Trophoblast cell (in vitro differentiated cells and primary cell): ENCODE results near the gene TTLL1.
A peak's percentile ranks its signal among the peaks of the same experiment; 100 is the strongest.

Source experiments
- DNase-seq, 2 donors: peaks; one replicate each; pipeline ENCODE4 v3.0.0-alpha.2; 2016
- H2AFZ ChIP-seq: 2 replicates; pipeline ENCODE4 v1.6.1; 2013; ENCODE audit warnings: low read length, moderate library complexity, mild to moderate bottlenecking; ENCODE audit not compliant: insufficient read depth, poor library complexity
- H2AK5ac ChIP-seq: 2 replicates; pipeline ENCODE4 v1.6.1; 2013; ENCODE audit warnings: mild to moderate bottlenecking, low read length
- H2BK120ac ChIP-seq: 2 replicates; pipeline ENCODE4 v1.6.1; 2013; ENCODE audit warnings: low read length, mild to moderate bottlenecking, moderate library complexity; ENCODE audit not compliant: insufficient read depth, poor library complexity
- H2BK12ac ChIP-seq: 2 replicates; pipeline ENCODE4 v1.6.1; 2013; ENCODE audit warnings: mild to moderate bottlenecking, low read length, moderate library complexity
- H2BK5ac ChIP-seq: 2 replicates; pipeline ENCODE4 v1.6.1; 2013; ENCODE audit warnings: low read length, low read depth, moderate library complexity, mild to moderate bottlenecking; ENCODE audit not compliant: poor library complexity
- H3K14ac ChIP-seq: 2 replicates; pipeline ENCODE4 v1.6.1; 2013; ENCODE audit warnings: mild to moderate bottlenecking, low read length
- H3K18ac ChIP-seq: 2 replicates; pipeline ENCODE4 v1.6.1; 2013; ENCODE audit warnings: mild to moderate bottlenecking, low read length
- H3K23ac ChIP-seq: 2 replicates; pipeline ENCODE4 v1.6.1; 2013; ENCODE audit warnings: low read length
- H3K27ac ChIP-seq: 2 replicates; pipeline ENCODE4 v1.5.1; 2013; ENCODE audit warnings: low read depth, mild to moderate bottlenecking, inconsistent platforms, low read length, moderate library complexity
- H3K27me3 ChIP-seq: 2 replicates; pipeline ENCODE4 v1.6.1; 2013; ENCODE audit warnings: inconsistent platforms, mild to moderate bottlenecking, low read length, moderate library complexity; ENCODE audit not compliant: insufficient read depth
- H3K36me3 ChIP-seq, 2 experiments: 1 replicate in 1 of 2; 2 replicates in 1 of 2; pipeline ENCODE4 v1.6.1; 2013; ENCODE audit warnings: low read length in 2 of 2, mild to moderate bottlenecking in 2 of 2, moderate library complexity in 1 of 2; ENCODE audit not compliant: insufficient read depth in 2 of 2, control insufficient read depth in 1 of 2
- H3K4ac ChIP-seq: 2 replicates; pipeline ENCODE4 v1.6.1; 2013; ENCODE audit warnings: low read depth, mild to moderate bottlenecking, low read length, moderate library complexity
- H3K4me1 ChIP-seq, 2 experiments: 1 replicate in 1 of 2; 2 replicates in 1 of 2; pipeline ENCODE4 v1.6.1; 2013; ENCODE audit warnings: low read length in 2 of 2, mild to moderate bottlenecking in 2 of 2, moderate library complexity in 1 of 2; ENCODE audit not compliant: insufficient read depth in 2 of 2, control insufficient read depth in 1 of 2
- H3K4me2 ChIP-seq: 2 replicates; pipeline ENCODE4 v1.6.1; 2013; ENCODE audit warnings: inconsistent platforms, mild to moderate bottlenecking, low read length, moderate library complexity
- H3K4me3 ChIP-seq: 2 replicates; pipeline ENCODE4 v1.5.1; 2013; ENCODE audit warnings: mild to moderate bottlenecking, low read depth, low read length, inconsistent platforms
- H3K79me1 ChIP-seq: one replicate; pipeline ENCODE4 v1.6.1; 2013; ENCODE audit warnings: low read length
- H3K79me2 ChIP-seq: 2 replicates; pipeline ENCODE4 v1.6.1; 2013; ENCODE audit warnings: low read length, mild to moderate bottlenecking; ENCODE audit not compliant: control insufficient read depth, insufficient read depth, poor library complexity
- H3K9ac ChIP-seq: 2 replicates; pipeline ENCODE4 v1.6.1; 2013; ENCODE audit warnings: mild to moderate bottlenecking, low read length
- H3K9me3 ChIP-seq: 2 replicates; pipeline ENCODE4 v1.6.1; 2013; ENCODE audit warnings: low read depth, mild to moderate bottlenecking, control low read depth, inconsistent platforms, low read length; ENCODE audit not compliant: insufficient read depth
- H4K12ac ChIP-seq: 2 replicates; pipeline ENCODE4 v1.6.1; 2013; ENCODE audit warnings: low read depth, mild to moderate bottlenecking, low read length, moderate library complexity
- H4K8ac ChIP-seq: 2 replicates; pipeline ENCODE4 v1.6.1; 2013; ENCODE audit warnings: low read depth, mild to moderate bottlenecking, low read length, moderate library complexity
- H4K91ac ChIP-seq: one replicate; pipeline ENCODE4 v1.6.1; 2013; ENCODE audit warnings: low read depth, mild to moderate bottlenecking, low read length, moderate library complexity
- WGBS: extraction: QIAGEN DNeasy Blood & Tissue Kit; methylation state at CpG from one replicate; pipeline ENCODE4 v1.1.7; 2013; ENCODE audit warnings: missing lambda C conversion rate; ENCODE audit not compliant: insufficient read length, insufficient coverage; ENCODE audit errors: extremely low coverage; 5-methylcytosine and 5-hydroxymethylcytosine counted together

Gene TTLL1

GRCh38 chr22:43042101-43042780 lies 47.0 kb downstream of the TTLL1 start:
- Histone ChIP-seq H2BK120ac (no peak overlapping the region), H3K36me3 (peaks cover 2% of the 10 kb centered on the region in 2 experiments), H4K8ac (no peak overlapping the region), H2AK5ac (no peak overlapping the region), H3K79me1 (no peaks in the 10 kb centered on the region), H3K27ac (no peak overlapping the region), H3K4me2 (no peak overlapping the region), H3K9ac (no peak overlapping the region), H3K23ac (no peak overlapping the region), H3K79me2 (no peaks in the 10 kb centered on the region), H2BK12ac (no peak overlapping the region), H3K4me3 (no peak overlapping the region), H3K27me3 (no peaks in the 10 kb centered on the region), H3K18ac (no peak overlapping the region), H2BK5ac (no peak overlapping the region), H3K9me3 (peaks cover 5% of the 10 kb centered on the region), H3K14ac (no peak overlapping the region), H3K4me1 (peaks cover 0 to 4% of the 10 kb centered on the region in 2 experiments), H4K12ac (no peak overlapping the region), H4K91ac (no peak overlapping the region), H3K4ac (no peak overlapping the region), H2AFZ (no peak overlapping the region)
- DNase-seq = no peak
- WGBS = no CpG with 5 or more reads among the region's 20 CpGs

GRCh38 chr22:43039800-43040199 lies 49.4 kb downstream of the TTLL1 start:
- Histone ChIP-seq H3K79me2 (no peaks in the 10 kb centered on the region), H2AFZ (no peak overlapping the region), H3K23ac (no peak overlapping the region), H2BK12ac (peak overlapping the region; percentile 20), H4K12ac (no peak overlapping the region), H3K27ac (no peak overlapping the region), H4K91ac (no peak overlapping the region), H3K4me2 (no peak overlapping the region), H2AK5ac (no peak overlapping the region), H3K9ac (no peak overlapping the region), H3K14ac (no peak overlapping the region), H3K79me1 (no peaks in the 10 kb centered on the region), H3K36me3 (peaks cover 0 to 2% of the 10 kb centered on the region in 2 experiments), H3K4ac (no peak overlapping the region), H2BK120ac (no peak overlapping the region), H3K18ac (no peak overlapping the region), H3K4me3 (no peak overlapping the region), H2BK5ac (no peak overlapping the region), H3K27me3 (no peaks in the 10 kb centered on the region), H3K9me3 (peaks cover 8% of the 10 kb centered on the region), H3K4me1 (peaks cover 0 to 4% of the 10 kb centered on the region in 2 experiments), H4K8ac (no peak overlapping the region)
- peak; percentile 71 to 77 for DNase-seq
- no CpG with 5 or more reads among the region's 13 CpGs for WGBS

GRCh38 chr22:43038325-43038724 lies 50.9 kb downstream of the TTLL1 start:
- no peaks in the 10 kb centered on the region for H3K27me3 ChIP-seq
- whole genome bisulfite sequencing = no CpG with 5 or more reads among the region's 15 CpGs
- no peak overlapping the region for H2BK5ac ChIP-seq
- peak overlapping the region; percentile 56 for H4K91ac ChIP-seq
- DNase-seq = peak; percentile 96 to 98
- no peaks in the 10 kb centered on the region for H3K79me2 ChIP-seq
- no peak overlapping the region for H3K4ac ChIP-seq
- no peak overlapping the region for H2AFZ ChIP-seq
- no peak overlapping the region for H3K4me2 ChIP-seq
- peaks cover 0 to 4% of the 10 kb centered on the region in 2 experiments for H3K4me1 ChIP-seq
- H3K27ac ChIP-seq = no peak overlapping the region
- peaks cover 6% of the 10 kb centered on the region for H3K9me3 ChIP-seq
- no peak overlapping the region for H3K14ac ChIP-seq
- H3K9ac ChIP-seq = no peak overlapping the region
- no peak overlapping the region for H3K23ac ChIP-seq
- H3K36me3 ChIP-seq = no peaks in the 10 kb centered on the region
- H2BK12ac ChIP-seq = no peak overlapping the region
- H3K18ac ChIP-seq = no peak overlapping the region
- H2BK120ac ChIP-seq = no peak overlapping the region
- no peak overlapping the region for H4K12ac ChIP-seq
- no peak overlapping the region for H2AK5ac ChIP-seq
- no peaks in the 10 kb centered on the region for H3K79me1 ChIP-seq
- H3K4me3 ChIP-seq = no peak overlapping the region
- H4K8ac ChIP-seq = no peak overlapping the region

GRCh38 chr22:43036282-43036829 lies 52.8 kb downstream of the TTLL1 start:
- Histone ChIP-seq H3K14ac (no peak overlapping the region), H3K4me1 (peaks cover 0 to 4% of the 10 kb centered on the region in 2 experiments), H3K36me3 (no peaks in the 10 kb centered on the region), H4K91ac (no peak overlapping the region), H3K27ac (no peak overlapping the region), H3K23ac (no peak overlapping the region), H2BK120ac (no peak overlapping the region), H3K27me3 (no peaks in the 10 kb centered on the region), H3K4ac (no peak overlapping the region), H2AFZ (no peak overlapping the region), H3K18ac (no peak overlapping the region), H2BK5ac (no peak overlapping the region), H4K8ac (no peak overlapping the region), H3K9ac (peak overlapping the region; percentile 36), H3K4me2 (no peak overlapping the region), H4K12ac (no peak overlapping the region), H2BK12ac (no peak overlapping the region), H3K9me3 (peaks cover 4% of the 10 kb centered on the region), H3K79me2 (no peaks in the 10 kb centered on the region), H3K4me3 (no peak overlapping the region), H3K79me1 (no peaks in the 10 kb centered on the region), H2AK5ac (no peak overlapping the region)
- peak; percentile 58 to 73 for DNase-seq
- no CpG with 5 or more reads among the region's 19 CpGs for WGBS
